PFSK-1 (cell line): Measurements from ENCODE around the gene NOL6.

Experiments
- FOXP2 ChIP-seq: optimal IDR thresholded peaks from 2 replicates; pipeline ENCODE3; 2011; ENCODE audit warnings: borderline replicate concordance, control low read depth, inconsistent platforms; ENCODE audit not compliant: insufficient read depth; ENCODE audit errors: extremely low read length, extremely low read depth
- POLR2AphosphoS5 ChIP-seq: IDR thresholded peaks from 2 replicates; pipeline ENCODE4 v1.6.1; 2012; ENCODE audit warnings: low read depth, mild to moderate bottlenecking, control low read depth, low read length, moderate library complexity
- REST ChIP-seq, 2 experiments: IDR thresholded peaks; 2 replicates each; pipeline versions ENCODE4 v1.6.1 to v1.8.0; 2011 to 2012; ENCODE audit warnings: low read depth in 2 of 2, low read length in 2 of 2, control low read depth in 1 of 2, inconsistent platforms in 1 of 2, mild to moderate bottlenecking in 1 of 2, moderate library complexity in 1 of 2; ENCODE audit not compliant: insufficient read depth in 1 of 2
- SIN3A ChIP-seq: IDR thresholded peaks from 2 replicates; pipeline ENCODE4 v1.6.1; 2012; ENCODE audit warnings: mild to moderate bottlenecking, low read length, moderate library complexity, borderline replicate concordance; ENCODE audit not compliant: insufficient read depth
- TAF1 ChIP-seq: IDR thresholded peaks from 2 replicates; pipeline ENCODE4 v1.6.1; 2012; ENCODE audit warnings: low read length, control low read depth, borderline replicate concordance; ENCODE audit not compliant: insufficient read depth

Gene NOL6

DNA sequence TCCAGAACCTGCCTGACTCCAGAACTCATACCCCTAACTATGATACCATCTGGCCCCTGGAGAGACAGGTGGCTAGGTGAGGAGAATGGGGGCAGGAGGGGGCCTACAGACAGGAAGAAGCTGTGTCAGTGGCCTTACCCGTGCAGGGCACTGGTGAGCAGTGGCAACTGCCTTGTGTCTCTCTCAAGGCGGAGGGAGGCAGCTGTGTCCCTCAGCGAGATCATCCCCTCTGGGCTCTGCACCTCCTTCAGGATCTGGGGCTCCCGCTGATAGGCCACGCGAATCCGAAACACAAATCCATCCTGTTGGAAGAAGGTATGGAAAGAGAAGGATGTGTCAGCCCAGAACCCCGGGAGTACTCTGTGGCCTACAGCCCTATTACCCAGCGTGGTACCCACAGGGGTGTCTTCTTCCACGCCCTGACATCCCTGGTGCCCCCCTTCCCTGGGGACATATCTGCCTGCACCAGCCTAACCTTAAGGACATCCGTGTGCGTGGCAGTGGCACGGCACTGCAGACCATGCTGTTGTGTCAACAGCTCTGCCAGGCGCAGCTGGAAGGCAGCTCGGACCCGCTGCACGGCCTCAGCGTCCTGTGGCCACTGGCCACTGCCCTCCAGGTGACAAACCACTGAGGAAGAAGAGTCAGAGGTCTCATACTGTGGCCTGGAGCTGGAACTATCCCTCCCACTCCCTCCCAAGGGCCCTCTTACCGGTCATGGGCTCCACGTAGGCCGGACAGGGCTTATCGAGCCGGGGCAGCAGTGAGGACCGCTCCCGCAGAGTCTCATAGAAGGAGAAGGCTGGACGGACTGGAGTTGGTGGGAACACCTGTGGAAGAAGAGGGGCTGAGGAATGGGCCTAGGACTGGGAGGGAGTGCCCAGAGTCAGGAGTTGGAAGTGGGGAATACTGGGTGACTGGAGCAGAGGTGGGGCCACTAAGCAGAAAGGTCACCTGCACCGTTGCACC is 7.8 kb downstream of the NOL6 start:
- TF ChIP-seq POLR2AphosphoS5 (no peak), SIN3A (no peak), TAF1 (no peak), FOXP2 (no peak), REST (IDR thresholded peaks at IDR 0.05; ENCODE audit: insufficient read depth in 1 of 2, low read depth in 2 of 2, low read length in 2 of 2) (no peak)

DNA sequence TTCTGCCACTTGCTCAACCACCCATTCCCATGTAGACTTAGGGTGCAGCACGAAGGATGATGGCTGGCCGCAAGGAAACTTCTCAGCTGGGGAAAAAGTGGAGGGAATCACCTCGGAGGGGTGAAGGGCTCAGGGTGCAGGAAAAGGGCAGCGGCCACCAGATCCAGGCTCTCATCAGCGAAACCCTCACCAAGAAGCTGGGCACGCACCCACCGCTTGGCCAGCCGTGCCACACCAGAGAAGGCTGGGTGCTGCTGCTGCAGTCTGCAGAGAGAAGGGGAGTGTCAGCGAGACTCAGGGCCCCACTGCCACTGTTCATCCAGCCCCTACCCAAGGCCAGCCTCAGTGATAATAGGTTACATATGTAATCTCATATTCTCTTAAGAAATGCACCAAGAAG is 8.6 kb downstream of the NOL6 start:
- TF ChIP-seq TAF1 (no peak), REST (IDR thresholded peaks at IDR 0.05; ENCODE audit: insufficient read depth in 1 of 2, low read depth in 2 of 2, low read length in 2 of 2) (no peak), SIN3A (no peak), POLR2AphosphoS5 (no peak), FOXP2 (no peak)

DNA sequence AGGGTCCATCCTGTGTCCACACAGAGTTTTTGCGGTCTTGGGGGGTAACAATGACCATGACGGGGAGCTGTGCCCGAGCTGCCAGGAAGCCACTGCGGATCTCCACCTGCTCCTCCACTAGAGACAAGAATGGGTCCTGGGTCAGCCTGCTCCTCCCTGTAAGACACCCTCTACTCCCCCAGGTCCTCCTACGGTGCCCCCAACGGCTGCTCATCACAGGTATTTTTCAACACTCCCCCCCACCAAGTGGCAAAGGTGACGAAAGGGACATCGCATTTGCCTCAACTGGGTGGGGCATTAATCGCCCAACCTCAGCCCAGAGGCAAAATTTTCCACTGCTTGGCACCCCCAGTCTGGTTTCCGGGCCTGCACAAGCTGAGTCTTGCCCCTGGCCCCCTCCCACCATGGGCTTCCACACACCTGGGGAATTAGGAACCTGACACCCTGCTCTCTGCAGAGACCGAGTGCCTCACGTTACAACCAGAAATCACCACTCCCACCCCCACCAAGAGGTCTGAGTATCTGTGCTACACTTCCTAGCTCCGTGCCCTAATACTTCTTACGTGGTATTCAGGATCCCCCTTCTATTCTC is 9.6 kb downstream of the NOL6 start:
- no peak for TF ChIP-seq FOXP2

GRCh38 chr9:33463151-33463550 is 10.6 kb downstream of the NOL6 start:
- no peak for TF ChIP-seq FOXP2
- TF ChIP-seq POLR2AphosphoS5 = no peak
- TF ChIP-seq REST (IDR thresholded peaks at IDR 0.05; ENCODE audit: insufficient read depth in 1 of 2, low read depth in 2 of 2, low read length in 2 of 2) = no peak
- TF ChIP-seq TAF1 = no peak
- no peak for TF ChIP-seq SIN3A

- TF ChIP-seq SIN3A (no peak), FOXP2 (no peak), REST (IDR thresholded peaks at IDR 0.05; ENCODE audit: insufficient read depth in 1 of 2, low read depth in 2 of 2, low read length in 2 of 2) (no peak), POLR2AphosphoS5 (no peak), TAF1 (no peak)
Observed at GRCh38 chr9:33461492-33461891, 12.2 kb downstream of the NOL6 start.
